NOMO-1 (cell line): ENCODE measurements around the gene MYBPC1.

Experiments used
- DNase-seq, 2 experiments: peaks; one replicate each; lab custom pipeline; 2025; ENCODE audit not compliant: unreplicated experiment in 2 of 2; lab: John Stamatoyannopoulos, UW

The MYBPC1 gene

DNA sequence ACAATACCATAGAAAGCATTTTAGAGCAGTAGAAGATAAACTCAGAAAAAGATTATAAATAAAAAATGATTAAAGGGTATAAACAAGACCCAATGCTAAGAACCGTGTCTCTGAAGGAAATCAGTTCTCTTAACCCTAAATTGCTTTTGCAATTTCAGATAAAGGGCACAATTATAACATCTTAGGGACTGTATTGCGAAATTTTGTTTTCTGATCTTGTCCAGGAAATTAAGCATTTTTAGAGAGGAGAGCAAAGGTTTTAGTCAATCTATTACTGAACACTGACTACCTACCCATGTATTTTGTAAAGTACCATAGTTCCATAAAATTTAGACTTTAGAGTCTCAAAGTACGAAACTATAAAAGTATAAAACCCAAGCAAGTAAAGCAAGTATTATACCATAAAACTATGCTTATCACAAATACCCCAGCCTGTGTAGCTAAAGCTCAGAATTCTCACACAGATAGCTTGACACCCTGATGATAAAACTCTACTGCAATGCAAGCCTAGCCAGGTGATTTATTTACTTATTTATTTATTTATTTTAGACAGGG lies 95.8 kb downstream of the MYBPC1 start:
- DNase-seq = no peak

DNA sequence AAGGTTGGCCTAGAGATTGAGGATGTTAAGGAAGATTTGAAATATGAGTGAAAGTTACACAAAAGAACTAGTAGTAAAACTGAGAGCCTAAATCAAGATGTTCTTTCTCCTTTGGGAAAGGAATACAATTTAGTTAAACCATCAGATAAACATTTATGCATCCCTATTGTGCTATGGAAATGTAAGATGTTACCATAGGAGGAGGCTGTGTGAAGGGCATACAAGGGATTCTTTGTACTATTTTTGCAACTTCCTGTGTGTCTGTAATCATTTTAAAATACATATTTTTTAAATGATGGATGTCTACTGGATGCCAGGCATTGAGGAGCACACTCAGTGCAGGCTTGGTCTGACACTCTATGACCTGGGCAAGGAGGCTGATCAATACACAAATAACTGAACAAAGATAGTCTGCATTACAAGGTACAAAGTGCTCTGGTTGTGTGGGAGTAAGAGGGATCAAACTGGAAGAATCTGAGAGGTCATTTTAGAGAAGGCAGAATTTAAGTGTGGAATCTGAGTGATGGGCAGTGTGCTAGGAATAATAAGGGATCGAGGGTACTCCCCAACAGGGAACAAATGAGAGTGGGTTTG lies 96.8 kb downstream of the MYBPC1 start:
- no peak for DNase-seq

DNA sequence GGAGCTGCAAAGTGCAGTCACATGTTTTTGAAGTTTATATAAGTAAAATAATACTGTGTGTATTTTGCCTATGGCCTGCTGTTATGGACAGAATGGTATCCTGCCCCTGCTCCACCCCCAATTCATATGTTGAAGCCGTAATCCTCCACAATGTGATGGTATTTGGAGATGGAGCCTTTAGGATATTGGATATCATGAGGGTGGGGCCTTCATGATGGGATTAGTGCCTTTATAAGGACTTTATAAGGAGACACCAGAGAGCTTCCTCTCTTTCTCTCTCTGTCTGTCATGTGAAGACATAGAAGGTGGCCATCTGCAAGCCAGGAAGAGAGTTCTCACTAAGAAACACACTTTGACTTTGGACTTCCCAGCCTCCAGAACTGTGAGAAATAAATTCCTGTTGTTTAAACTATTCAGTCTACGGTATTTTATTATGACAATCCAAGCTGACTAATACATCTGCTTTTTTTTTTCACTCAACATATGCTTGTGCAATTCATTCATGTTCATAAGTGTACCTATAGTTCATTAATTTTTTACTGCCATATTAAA lies 99.6 kb downstream of the MYBPC1 start:
- no peak for DNase-seq

DNA sequence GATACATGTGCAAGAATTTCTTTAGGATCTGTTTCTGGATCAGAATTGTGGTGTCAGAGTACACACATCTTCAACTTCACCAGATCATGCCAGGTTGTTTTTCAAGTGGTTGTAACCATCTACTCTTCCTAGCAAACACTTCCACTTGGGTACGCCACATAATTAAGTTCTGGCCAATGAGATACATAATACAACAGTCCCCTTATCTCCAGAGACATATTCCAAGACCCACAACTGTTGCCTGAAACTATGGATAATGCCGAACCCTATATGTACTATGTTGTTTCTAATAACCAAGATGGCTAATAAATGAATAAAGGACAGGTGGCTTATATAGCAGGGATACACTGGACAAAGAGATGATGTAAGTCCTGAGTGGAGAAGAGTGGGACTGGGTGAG lies 100.2 kb downstream of the MYBPC1 start:
- no peak for DNase-seq

DNA sequence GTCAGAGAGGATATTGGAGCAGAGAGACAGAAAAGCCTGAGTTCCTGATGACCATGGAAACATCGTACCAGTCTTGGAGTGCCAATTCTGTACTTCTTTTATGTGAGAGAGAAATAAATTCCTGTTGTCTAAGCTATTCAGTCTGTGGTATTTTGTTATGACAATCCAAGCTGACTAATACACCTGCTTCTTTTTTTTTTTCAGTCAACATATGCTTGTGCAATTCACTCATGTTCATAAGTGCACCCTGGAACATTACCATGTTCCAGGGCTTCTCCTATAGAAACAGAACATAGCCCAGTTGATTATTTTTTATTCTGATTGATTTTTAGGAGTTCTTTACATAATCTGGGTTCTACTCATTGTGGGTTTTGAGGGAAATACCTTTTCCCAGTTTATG lies 100.9 kb downstream of the MYBPC1 start:
- no peak for DNase-seq

DNA sequence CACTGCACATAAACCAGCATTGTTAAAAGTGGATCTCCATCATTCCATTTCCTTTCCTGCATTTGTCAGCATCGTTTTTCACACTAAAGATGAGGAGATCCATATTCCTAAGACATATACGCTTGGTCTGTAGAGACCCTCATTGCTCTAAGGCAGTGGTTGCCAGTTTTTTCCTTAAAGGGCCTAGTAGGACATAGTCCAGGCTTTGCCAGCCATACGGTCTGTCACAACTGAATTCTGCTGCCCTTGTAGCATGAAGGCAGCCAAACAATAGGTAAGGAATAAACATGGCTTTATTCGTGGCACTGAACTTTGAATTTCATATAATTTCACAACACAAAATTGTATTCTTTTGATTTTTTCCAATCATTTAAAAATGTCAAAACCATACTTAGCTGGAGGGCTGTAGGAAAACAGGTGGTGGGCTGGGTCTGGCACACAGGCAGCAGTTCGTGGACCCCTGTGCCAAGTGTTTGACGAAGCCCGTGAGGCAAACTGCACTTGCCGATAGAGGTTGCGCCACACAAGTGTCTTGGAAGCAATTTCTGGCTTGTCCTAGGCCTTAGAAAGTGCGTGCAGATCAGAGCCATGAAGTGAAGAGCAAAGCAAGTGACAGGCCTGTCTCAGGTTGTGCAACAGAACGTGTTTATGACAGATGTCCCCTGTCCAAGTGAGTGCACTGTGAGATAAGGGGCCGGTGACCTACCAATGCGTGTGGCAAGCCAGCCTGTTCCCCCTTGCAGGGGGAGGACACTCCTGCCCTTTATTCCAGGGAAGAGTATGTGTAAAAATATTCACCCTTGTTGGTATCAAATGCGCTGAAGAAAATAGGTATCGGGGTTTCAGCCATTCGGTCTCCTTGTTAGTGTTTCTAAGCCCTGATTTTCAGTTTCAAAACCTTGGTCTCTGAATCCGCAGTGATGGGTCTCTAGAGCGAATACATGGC lies 101.8 kb downstream of the MYBPC1 start:
- peak; percentile 68 to 75 for DNase-seq

DNA sequence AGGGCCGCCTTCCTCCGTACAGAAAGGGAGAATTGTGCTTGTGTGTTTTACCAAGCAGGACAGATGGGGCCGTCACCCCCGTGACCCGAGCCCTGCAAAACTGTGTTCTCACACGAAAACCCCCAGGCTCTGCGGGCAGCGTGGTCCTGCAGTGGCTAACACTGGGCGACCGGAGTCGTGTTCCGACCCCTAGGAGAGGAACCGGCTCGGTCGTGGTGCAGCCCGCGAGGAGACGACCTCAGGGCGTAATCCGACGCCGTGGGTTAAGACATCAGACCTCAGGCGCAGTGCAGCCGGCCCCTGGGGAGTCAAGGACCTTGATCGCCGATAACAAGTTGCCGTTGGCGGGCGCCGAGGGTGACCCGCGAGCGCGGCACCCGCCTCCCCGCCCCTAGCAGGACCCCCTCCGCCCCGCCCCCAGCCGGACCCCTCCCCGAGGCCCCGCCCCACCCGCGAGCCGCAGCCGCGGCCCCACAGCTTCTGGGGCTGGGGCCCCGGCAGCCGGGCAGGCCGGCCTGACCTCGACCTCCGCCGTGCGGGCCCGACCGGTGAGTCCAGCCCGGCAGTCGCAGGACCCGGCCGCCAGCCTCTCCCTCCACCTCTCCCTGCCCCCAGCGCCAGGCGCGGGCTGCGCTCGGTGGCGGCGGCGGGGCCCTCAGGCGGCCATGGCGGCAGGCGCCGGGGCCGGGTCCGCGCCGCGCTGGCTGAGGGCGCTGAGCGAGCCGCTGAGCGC lies 102.6 kb downstream of the MYBPC1 start, which contains the start of gene CHPT1:
TSS of gene CHPT1 (plus strand) at position 444 of the 733 bp plus-strand sequence. CDS start at position 666, 222 bp downstream.
- DNase-seq = peak; percentile 27 to 61

DNA sequence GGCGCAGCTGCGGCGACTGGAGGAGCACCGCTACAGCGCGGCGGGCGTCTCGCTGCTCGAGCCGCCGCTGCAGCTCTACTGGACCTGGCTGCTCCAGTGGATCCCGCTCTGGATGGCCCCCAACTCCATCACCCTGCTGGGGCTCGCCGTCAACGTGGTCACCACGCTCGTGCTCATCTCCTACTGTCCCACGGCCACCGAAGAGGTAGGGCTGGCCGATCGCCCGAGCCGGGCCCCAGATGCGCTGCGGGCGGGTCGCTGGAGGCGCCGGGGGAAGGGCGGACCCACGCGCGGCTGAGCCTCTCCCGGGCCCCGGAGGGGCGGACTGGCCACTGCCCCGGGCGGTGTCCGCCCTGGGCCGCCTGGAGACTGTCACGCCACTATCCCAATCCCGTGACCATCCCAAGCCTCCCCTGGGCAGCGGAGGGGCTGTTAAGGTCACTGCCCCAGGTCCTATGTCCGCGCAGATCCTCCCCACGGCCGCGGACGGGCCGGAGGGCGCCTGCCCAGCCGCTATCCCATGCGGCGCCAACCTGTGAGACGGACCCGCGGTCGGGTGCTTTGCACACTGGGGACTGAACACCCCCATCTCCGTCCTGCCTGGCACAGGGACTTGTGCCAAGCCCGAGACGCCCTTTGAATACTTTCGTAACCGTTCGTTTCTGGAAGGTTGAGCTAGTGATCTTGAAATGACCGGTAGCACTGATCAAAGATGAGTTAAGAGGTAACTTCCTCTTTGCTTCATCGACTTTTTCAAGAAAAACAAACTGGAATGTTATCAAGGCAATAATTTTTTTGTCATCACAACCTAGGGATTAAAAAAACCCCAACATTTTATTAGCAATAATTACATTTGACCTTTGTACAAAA lies 103.4 kb downstream of the MYBPC1 start:
- DNase-seq = peak; percentile 28 to 57

DNA sequence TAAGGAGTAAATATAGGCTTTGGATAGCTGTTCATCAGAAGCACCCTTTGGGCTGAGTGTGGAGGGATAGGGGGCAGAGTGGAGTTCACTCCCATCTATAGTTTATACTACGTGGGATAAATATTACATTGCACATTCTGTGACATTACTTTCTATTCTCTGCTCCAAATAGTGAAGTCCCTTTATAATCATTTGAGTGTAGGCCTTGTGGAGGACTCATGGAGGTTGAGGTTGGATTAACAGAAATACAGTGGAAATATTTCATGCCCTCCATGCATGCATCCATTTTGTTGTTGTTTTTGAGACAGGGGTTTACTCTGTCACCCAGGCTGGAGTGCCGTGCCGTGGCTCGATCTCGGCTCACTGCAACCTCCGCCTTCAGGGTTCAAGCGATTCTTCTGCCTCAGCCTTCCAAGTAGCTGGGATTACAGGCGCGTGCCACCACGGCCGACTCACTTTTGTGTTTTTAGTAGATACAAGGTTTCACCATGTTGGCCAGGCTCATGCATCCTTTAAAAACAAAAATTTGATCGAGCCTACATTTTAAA lies 104.1 kb downstream of the MYBPC1 start:
- DNase-seq = no peak

DNA sequence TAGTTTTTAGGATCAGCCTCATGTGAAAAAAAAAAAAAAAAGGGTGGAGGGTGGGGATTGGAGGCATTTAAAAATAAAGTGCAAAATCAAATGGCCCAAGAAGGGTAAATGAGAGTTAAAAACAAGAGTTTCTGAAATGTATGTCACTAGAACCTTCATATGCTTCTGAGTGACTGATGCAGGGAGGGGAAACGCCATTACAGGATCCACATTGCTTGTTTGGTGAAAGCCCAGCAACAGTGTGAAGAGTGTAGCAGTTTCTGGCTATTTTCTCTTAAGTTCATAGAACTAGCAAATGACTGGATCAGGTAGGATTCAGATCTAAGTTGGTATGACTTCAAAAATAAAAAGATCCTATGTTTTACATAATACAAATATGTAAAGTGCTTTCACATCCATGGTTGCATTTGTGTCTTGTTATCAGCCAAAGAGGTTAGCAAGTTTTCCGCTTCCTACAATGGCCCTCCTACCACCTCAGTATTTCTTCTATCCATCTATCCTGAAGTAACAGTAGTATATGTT lies 105.6 kb downstream of the MYBPC1 start:
- no peak for DNase-seq

DNA sequence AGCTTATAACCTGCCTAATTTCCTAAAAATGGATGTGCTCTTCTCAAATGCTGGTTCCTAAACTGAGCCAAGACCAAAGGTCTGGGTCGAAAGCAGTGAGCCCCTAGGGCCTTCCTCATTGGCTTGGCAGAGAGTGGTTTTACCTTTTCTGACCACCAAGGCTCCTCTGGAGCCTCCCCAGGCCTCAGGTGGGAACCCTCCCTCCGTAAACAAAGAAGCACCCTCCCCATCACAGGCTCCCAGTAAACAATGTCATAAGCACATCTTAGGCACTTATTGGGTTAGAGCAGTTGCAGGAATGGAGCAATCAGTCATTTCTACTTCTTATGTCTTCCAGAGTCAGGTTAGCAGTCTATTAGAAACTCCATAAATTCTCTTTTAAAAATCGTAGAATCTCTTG lies 108.7 kb downstream of the MYBPC1 start:
- DNase-seq = no peak

DNA sequence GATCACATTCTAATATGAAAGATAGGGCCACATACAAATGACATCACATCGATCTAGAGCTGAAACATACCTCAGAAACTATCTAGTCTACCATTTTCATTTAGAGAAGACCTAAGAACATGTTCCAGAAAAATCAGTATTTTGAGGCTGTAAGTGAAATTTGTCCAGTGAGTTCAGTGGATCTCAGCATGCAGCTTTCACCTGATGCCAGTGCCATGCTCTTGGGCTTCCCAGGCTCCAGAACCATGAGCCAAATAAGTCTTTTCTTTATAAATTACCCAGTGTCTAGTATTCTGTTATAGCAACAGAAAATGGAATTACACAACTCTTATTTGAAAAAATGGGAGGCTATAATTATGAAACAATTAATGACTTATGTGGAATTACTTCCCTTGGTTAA lies 111.6 kb downstream of the MYBPC1 start:
- no peak for DNase-seq

DNA sequence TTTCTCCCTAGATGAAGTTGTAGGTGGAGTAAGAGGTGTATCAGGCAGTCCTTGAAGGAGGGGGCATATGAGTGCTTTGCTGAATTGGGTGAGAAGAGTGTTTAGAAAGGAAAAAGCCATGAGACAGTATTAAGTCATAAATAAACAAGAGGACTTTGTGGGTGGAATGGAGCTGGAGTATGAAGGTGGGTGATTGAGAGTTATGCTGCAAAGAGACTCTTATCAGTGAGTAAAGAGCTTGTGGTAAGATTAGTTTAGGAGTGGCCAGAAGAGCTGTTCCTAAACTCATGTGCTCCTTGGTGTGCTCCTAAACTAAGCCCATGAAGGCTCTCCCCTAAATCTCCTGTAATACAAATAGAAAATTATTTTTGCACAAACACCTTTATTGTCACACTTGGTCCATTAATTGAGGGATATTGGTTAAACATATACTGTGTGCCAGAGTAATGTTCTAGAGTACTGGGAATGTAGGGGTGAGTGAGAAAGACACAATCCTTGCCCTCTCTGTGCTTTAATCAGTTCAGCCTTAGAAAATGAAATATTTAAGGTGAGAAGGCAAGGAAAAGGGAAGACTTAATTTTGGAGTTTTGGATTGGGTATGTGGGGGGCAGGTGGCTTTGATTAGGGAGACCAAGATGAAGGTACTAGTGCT lies 112.5 kb downstream of the MYBPC1 start:
- no peak for DNase-seq

DNA sequence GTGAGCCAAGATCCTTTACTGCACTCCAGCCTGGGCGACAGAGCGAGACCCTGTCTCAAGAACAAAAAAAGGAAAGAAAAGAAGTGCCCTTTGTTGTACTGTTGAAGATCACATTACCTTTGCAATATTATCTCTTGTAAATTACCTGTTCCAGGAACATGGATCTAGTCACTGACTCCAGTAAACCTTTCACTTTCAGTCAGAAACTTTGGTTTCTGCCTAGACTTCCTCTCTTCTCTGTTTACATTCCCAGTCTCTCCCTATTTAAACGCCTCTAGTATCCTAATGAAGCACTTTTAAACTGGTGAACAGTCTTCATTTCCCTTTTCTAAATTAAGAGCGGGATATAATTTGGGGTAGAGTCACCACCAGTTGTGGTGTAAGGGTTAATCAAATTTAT lies 115.5 kb downstream of the MYBPC1 start:
- no peak for DNase-seq

DNA sequence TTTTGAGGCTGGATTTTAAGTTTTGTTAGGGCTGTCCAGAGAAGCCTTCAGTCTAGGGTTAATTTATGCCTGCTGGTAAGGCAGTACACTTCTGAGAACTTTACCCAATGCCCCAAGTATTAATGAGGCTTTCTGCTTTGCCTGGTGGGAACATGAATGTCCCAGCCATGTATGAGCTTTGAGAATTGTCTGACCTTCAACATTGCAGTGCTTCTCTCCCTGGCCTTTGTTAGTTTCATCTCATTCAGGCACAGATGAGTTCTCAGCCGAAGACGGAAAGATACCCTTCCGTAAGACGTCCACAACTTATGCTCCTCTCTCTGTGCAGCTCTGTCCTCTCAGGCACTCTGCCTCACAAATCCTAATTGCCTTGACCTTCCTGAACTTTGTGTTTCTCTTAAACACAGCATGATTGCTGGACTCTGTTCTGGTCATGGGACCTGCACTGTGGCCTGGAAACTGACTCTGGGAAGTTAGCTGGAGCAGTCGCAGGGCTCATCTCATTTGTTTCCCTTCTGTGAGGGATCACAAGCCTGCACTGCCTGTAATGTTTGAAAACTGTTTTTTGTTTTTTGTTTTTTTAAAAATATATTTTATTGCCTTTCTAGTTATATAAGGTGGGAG lies 118.4 kb downstream of the MYBPC1 start:
- no peak for DNase-seq

DNA sequence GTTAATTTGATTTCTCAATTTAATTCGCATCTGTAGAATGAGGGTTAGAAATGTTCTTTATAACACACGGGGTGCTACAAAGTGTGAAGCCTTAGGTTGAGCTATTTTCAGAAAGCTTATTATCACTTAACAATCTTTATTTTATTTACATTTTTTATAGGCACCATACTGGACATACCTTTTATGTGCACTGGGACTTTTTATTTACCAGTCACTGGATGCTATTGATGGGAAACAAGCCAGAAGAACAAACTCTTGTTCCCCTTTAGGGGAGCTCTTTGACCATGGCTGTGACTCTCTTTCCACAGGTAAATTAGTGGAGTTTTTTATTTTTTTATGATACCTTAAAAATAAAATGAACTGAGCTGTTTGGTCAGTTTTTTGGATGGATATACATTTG lies 119.2 kb downstream of the MYBPC1 start:
- DNase-seq = no peak

DNA sequence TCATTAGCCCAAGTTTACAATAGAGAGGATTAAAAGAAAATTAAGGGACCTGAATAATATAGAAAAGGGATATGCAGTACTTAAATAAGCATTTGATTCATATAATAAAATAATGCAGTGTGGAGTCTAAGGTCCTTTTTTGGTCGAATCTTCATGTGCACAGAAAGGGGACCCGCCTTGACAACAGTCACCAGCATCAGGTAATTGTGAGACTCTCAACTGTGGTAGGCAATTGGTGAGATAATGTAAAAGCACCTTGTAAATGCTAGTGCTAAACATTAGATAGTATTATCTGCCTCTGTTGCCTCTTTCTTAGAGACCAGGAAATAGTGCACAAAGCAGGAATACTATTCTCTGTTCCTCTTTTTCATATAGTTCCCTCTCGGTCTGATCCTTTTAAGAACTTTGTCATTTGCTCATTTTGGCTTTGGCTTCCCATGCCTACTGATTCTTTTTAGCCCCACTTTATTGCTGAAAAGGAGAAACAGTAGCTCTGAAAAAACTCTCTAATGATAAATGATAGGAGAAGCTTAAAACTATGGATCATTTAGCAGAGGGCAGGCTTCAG lies 120.2 kb downstream of the MYBPC1 start:
- peak; percentile 5 to 62 for DNase-seq

DNA sequence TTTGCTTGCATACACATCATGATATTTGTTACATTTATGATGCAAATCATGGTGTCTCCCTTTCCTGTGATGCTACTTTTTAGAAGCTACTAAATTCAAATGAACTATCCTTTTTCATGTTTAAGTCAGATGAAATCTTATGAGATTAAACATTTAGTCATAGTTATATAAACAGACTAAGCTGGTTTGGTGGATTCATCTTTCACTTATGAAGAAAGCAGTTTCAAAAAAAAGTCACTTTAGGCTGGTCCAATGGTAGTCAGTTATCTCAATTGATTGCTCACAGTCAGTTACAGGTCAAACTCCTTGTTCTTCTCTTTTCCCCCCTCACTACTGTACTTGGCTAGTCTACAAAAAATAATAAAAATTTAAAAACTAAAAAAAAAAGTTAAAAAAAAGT lies 124.8 kb downstream of the MYBPC1 start:
- no peak for DNase-seq
